Esophagus squamous epithelium (tissue), 4 donors: ENCODE results near the gene PTGES.
"Not testable (repeated sequence)": the region's sequence is repeated elsewhere in the genome, so short reads cannot be mapped to it uniquely, and the experiment has no call there.

ENCODE experiments used
- POLR2A ChIP-seq, 4 donors: fragments of 450-650 bp; IDR thresholded peaks; one replicate each; pipeline ENCODE4 v1.6.1; 2017; ENCODE audit warnings: antibody characterized with exemption in 4 of 4, mild to moderate bottlenecking in 4 of 4, moderate library complexity in 3 of 4
- TF ChIP-seq, protein P1 (sequence below), 6 experiments: fragments of 450-650 bp in 4 of 6; fragments of 200-600 bp in 2 of 6; sonication (generic) in 2 of 6; IDR thresholded peaks; one replicate each; pipeline ENCODE4 v1.5.1; 2016 to 2019; ENCODE audit warnings: antibody characterized with exemption in 6 of 6, mild to moderate bottlenecking in 4 of 6, moderate library complexity in 4 of 6

DNA sequence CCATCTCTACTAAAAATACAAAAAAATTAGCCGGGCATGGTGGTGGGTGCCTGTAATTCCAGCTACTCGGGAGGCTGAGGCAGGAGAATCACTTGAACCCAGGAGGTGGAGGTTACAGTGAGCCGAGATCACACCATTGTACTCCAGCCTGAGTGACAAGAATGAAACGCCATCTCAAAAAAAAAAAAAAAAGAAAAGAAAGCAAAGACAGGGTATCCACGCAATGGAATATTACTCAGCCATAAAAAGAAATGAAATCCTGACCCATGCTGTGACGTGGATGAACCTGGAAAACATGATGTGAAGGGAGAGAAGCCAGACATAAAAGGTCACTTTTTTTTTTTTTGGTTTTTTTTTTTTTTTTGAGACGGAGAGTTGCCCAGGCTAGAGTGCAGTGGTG, 7.9 kb upstream of the PTGES start:
- TF ChIP-seq, protein P1, sequence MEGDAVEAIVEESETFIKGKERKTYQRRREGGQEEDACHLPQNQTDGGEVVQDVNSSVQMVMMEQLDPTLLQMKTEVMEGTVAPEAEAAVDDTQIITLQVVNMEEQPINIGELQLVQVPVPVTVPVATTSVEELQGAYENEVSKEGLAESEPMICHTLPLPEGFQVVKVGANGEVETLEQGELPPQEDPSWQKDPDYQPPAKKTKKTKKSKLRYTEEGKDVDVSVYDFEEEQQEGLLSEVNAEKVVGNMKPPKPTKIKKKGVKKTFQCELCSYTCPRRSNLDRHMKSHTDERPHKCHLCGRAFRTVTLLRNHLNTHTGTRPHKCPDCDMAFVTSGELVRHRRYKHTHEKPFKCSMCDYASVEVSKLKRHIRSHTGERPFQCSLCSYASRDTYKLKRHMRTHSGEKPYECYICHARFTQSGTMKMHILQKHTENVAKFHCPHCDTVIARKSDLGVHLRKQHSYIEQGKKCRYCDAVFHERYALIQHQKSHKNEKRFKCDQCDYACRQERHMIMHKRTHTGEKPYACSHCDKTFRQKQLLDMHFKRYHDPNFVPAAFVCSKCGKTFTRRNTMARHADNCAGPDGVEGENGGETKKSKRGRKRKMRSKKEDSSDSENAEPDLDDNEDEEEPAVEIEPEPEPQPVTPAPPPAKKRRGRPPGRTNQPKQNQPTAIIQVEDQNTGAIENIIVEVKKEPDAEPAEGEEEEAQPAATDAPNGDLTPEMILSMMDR (IDR thresholded peaks at IDR 0.05), result not testable (repeated sequence)
- TF ChIP-seq POLR2A (IDR thresholded peaks at IDR 0.05), result not testable (repeated sequence)
